Left lobe of liver (tissue), 2 donors: ENCODE measurements around the gene PLEKHG4B. TPM values are rescaled to one million over a fixed set of nuclear protein-coding genes. Genes with fewer than 3 reads are reported as not detected.
"Not testable (repeated sequence)": the region's sequence is repeated elsewhere in the genome, so short reads cannot be mapped to it uniquely, and the experiment has no call there.

ENCODE experiments used
- ATAC-seq: fragments of 200-7000 bp; cut with Tn5 transposase; one replicate; pipeline ENCODE4 v1.9.1; 2020; ENCODE audit warnings: mild to moderate bottlenecking, moderate library complexity
- DNase-seq: peaks from one replicate; pipeline ENCODE4 v3.0.0-alpha.2; 2020; ENCODE audit warnings: low spot score
- total RNA-seq: library from RNA; stranded (reverse); gene quantifications from one replicate; pipeline ENCODE4 v1.2.1, GENCODE V29; 2021
- donor health status: DM: no; HTN: no; CAD: no; lungs with moderate emphysema.
- donor health status: DM: no; HTN: yes; CAD: no.

The PLEKHG4B gene
- total RNA-seq, 1 donor from 2014 or later = 0.25 TPM

- DNase-seq (peak; percentile 98), ATAC-seq (peak; percentile 89)
These were observed 125.8 kb downstream of the PLEKHG4B start, which contains the start of the genes CCDC127 and SDHA for GRCh38 chr5:217494-218456. CCDC127 (minus strand) TSS chr5:218153; CDS start chr5:216849, 1,304 bp downstream. SDHA (plus strand) TSS chr5:218320; CDS start chr5:218356, 36 bp downstream.

- peak; percentile 71 for DNase-seq
- ATAC-seq = peak; percentile 74
These were observed 126.7 kb downstream of the PLEKHG4B start for GRCh38 chr5:218457-219291.

GRCh38 chr5:219460-219863, 127.5 kb downstream of the PLEKHG4B start:
- ATAC-seq = no peak
- no peak for DNase-seq

GRCh38 chr5:219991-220390, 128.0 kb downstream of the PLEKHG4B start:
- no peak for ATAC-seq

GRCh38 chr5:222951-223715, 131.2 kb downstream of the PLEKHG4B start:
- not testable (repeated sequence) for ATAC-seq, DNase-seq

More at GRCh38 chr5:219991-220390, 128.0 kb downstream of the PLEKHG4B start:
- DNase-seq = no peak

GRCh38 chr5:223791-224190, 131.8 kb downstream of the PLEKHG4B start:
- no peak for DNase-seq
- no peak for ATAC-seq

- DNase-seq (no peak), ATAC-seq (no peak)
These were observed 133.4 kb downstream of the PLEKHG4B start for GRCh38 chr5:225334-225733.

- ATAC-seq, DNase-seq: not testable (repeated sequence)
These were observed 135.4 kb downstream of the PLEKHG4B start for GRCh38 chr5:227375-227774.

GRCh38 chr5:228886-229285, 136.9 kb downstream of the PLEKHG4B start:
- ATAC-seq = no peak
- DNase-seq = no peak

GRCh38 chr5:230711-231110, 138.7 kb downstream of the PLEKHG4B start:
- ATAC-seq = no peak
- DNase-seq = no peak

GRCh38 chr5:231661-232060, 139.7 kb downstream of the PLEKHG4B start:
- ATAC-seq (no peak), DNase-seq (no peak)

- not testable (repeated sequence) for ATAC-seq, DNase-seq
These were observed 141.5 kb downstream of the PLEKHG4B start for GRCh38 chr5:233426-233825.

GRCh38 chr5:234450-234849, 142.5 kb downstream of the PLEKHG4B start:
- DNase-seq = no peak

GRCh38 chr5:235527-235926, 143.6 kb downstream of the PLEKHG4B start:
- ATAC-seq, DNase-seq: not testable (repeated sequence)

More at GRCh38 chr5:234450-234849, 142.5 kb downstream of the PLEKHG4B start:
- no peak for ATAC-seq

GRCh38 chr5:237931-238330, 146.0 kb downstream of the PLEKHG4B start:
- not testable (repeated sequence) for DNase-seq, ATAC-seq

Other genes starting within 250 kb of the PLEKHG4B start
- gene LRRC14B, start 99.3 kb downstream of the PLEKHG4B start, total RNA-seq = not detected
- 3.1 TPM for gene CCDC127, start 126.0 kb downstream of the PLEKHG4B start, total RNA-seq
- gene SDHA, start 126.2 kb downstream of the PLEKHG4B start, total RNA-seq = 232 TPM
- 37.1 TPM for gene PDCD6, start 179.5 kb downstream of the PLEKHG4B start, total RNA-seq
- 0.81 TPM for gene AHRR, start 229.5 kb downstream of the PLEKHG4B start, total RNA-seq